Erythroblast (primary cell): ENCODE measurements around the gene TMA7B.
A peak's percentile ranks its signal among the peaks of the same experiment; 100 is the strongest.

Experiments used
- DNase-seq, 2 experiments: peaks; one replicate each; lab custom pipeline; 2025; lab: John Stamatoyannopoulos, UW
- GATA1 ChIP-seq: IDR thresholded peaks from 2 replicates; pipeline ENCODE4 v1.6.1; 2011; ENCODE audit warnings: low read depth, mild to moderate bottlenecking, control low read depth, low read length, moderate library complexity
- POLR2A ChIP-seq: IDR thresholded peaks from 2 replicates; pipeline ENCODE4 v1.6.1; 2011; ENCODE audit warnings: mild to moderate bottlenecking, low read length

Gene TMA7B

GRCh38 chr22:40001106-40001505, 40.9 kb downstream of the TMA7B start:
- TF ChIP-seq GATA1, result no peak
- no peak for TF ChIP-seq POLR2A
- no peak for DNase-seq

DNA sequence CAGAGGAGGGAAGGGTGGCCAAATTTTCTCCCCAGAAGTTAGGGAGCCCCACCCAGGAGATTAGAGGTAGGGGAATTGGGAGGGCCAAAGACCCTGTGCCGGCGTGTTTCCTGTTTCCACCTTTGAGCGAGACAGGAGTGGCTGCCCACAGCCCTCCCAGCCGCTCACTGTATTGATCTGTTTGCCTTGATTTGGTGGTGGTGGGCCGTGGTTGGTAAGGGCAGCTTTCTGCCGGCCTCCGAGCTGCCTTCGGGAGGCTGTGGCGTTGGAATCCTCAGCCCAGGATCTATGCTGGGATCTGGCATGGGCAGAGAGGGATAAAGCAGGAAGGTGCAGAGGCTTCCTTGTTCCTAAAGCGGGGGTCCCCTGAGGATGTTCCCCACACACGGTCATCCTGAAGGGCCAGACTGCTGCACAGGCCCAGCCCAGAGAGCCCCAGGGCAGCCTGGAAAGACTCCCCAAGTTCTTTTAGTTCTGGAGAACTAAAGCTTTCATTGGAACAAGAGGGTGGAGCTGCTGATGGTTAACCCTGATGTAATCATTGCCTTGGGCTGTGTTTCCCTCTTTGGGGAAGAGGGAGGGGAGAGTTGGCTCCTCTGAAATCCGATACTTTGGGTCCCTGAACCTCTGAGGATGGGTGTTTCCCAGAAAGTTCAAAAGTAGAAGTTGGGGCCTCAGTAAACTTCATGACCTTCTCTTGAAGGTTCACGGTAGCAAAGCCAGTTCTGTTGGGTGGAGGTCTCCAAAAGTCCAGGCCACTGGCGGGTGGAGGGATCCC, 41.8 kb downstream of the TMA7B start:
- no peak for TF ChIP-seq POLR2A
- no peak for TF ChIP-seq GATA1
- no peak for DNase-seq

DNA sequence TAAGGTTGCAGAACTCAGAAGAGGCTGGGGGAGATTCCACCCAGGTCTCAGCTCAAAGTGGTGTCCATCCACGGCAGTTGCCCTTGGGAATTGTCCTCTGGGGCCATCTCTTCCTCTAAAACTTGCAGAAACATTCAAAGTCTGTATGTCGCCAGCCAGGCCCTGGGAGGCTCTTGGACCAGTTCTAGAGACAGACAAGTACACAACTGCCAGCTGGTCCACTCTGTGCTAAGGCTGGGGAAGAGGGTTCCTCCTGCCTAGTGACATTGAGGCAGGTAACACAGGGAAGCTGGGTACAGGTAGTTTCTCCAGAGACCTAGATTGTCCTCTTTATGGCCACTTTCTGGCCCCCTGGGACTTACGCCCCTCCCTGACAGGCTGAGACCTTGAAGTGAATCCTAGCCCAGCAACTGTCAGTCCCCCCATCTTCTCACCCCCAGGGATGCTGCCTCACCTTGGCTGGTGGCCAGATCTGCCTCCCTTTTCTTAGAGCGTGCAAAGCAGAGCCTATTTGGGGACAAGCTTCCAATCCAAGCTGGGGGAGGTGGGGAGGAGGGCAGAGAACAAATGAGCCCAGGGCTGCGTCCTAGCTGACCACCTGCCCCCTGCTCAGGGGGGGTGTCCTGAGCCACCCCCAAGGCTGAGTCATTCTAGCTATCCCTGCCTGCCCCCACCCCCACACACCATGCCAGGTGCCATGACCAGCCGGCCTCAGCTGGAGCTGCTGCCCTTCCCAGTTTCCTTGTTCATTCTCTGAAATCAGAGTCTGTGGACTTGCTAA, 42.9 kb downstream of the TMA7B start:
- DNase-seq, result no peak
- TF ChIP-seq GATA1, result no peak

DNA sequence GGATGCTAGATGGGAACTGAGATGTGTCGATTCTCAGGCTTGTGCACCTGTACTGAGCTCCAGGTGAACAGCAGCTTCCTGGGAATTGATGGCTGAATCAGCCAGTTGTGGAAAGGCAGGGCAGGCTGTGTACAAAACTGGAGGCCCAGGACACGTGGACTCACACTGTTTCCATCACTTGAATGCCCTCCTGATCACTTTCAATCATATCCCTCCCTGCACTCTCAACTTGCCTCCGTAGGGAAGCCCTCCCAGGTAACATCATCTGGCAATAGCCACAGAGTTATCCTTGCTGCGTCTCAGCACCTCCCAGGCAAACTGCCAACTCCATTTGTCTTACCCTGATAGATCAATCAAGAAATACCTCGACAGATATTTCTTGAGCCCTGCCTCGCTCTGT, 44.6 kb downstream of the TMA7B start:
- TF ChIP-seq GATA1 (no peak), POLR2A (no peak)
- no peak for DNase-seq

DNA sequence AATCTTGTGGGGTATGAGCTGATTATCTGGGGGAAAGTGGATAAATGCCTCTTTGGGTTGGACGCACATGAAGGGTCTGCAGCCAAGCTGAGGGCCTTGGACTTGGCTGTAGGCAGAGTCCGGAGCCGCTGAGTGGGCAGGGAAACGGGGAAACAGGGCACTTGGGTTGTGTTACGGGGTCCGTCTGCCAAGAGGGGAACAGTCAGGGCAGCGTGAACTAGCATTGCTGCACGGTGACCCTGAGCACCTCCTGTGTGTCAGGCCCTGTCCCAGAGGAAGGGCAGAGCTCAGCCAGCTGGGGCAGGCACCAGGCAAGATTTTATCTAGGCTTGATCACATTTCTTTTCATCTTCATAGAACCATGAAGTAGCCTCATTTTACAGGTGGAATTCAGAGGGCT, 46.4 kb downstream of the TMA7B start:
- TF ChIP-seq GATA1 (no peak), POLR2A (no peak)
- DNase-seq, result no peak

- DNase-seq, result peak in 1 of 2 experiments; percentile 24
- no peak for TF ChIP-seq GATA1
- TF ChIP-seq POLR2A, result no peak
Observed at GRCh38 chr22:40007853-40008710, 47.9 kb downstream of the TMA7B start.

- no peak for DNase-seq
- TF ChIP-seq POLR2A, result no peak
- no peak for TF ChIP-seq GATA1
Observed at GRCh38 chr22:40008726-40009291, 48.6 kb downstream of the TMA7B start.

DNA sequence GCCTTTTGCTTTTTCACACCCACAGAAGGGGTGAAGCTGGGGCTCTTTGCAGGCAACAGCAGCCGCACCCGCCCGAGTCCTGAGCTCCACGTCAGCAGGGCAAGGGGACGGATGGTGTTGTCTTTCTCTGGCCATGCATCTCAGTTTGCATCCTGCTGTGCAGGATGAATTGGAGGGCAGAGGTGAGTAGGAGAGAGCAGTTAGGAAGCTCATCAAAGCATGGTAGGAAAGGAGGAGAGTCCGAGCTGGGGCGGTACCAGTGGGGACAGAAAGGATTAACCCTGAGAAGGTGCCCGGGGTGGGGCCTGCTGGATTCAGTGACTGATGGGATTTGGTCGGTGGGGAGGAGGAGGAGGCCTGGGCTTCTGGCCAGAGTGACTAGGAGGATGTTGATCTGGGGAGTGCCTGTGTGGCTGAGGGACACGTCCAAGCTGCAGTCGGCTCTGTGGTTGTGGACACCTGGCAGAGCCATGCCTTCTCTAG, 49.1 kb downstream of the TMA7B start:
- DNase-seq, result peak; percentile 71 to 76
- TF ChIP-seq GATA1 (no peak), POLR2A (no peak)

GRCh38 chr22:40009951-40010671, 49.9 kb downstream of the TMA7B start:
- TF ChIP-seq GATA1 (no peak), POLR2A (no peak)
- no peak for DNase-seq

- no peak for TF ChIP-seq GATA1
- TF ChIP-seq POLR2A, result no peak
- DNase-seq, result no peak
Observed at GRCh38 chr22:40010746-40011145, 50.5 kb downstream of the TMA7B start.
